Uterus (tissue), 2 donors: ENCODE measurements around the gene ZBTB18.

Experiments used
- CTCF ChIP-seq, 4 experiments: fragments of 200-600 bp in 2 of 4; fragments of 450-650 bp in 2 of 4; sonication (generic) in 2 of 4; IDR thresholded peaks; one replicate each; pipeline ENCODE4 v1.5.1; 2016 to 2019; ENCODE audit warnings: antibody characterized with exemption in 4 of 4, mild to moderate bottlenecking in 2 of 4, moderate library complexity in 1 of 4
- POLR2A ChIP-seq, 2 donors: fragments of 450-650 bp; IDR thresholded peaks; one replicate each; pipeline ENCODE4 v1.6.1; 2016; ENCODE audit warnings: antibody characterized with exemption in 2 of 2, mild to moderate bottlenecking in 1 of 2, moderate library complexity in 1 of 2

- TF ChIP-seq POLR2A (IDR thresholded peaks at IDR 0.05), result no peak
- TF ChIP-seq CTCF (IDR thresholded peaks at IDR 0.05), result no peak
Observed at GRCh38 chr1:244068567-244068966, 17.5 kb downstream of the ZBTB18 start.
